Breast epithelium (tissue), 3 donors: ENCODE results near the gene SPIB.

Experiments used
- POLR2A ChIP-seq: fragments of 450-650 bp; IDR thresholded peaks from one replicate; pipeline ENCODE4 v1.6.1; 2016; ENCODE audit warnings: antibody characterized with exemption, mild to moderate bottlenecking, moderate library complexity
- POLR2AphosphoS5 ChIP-seq, 3 donors: sonication (generic); formaldehyde crosslinking; IDR thresholded peaks; one replicate each; pipeline ENCODE4 v1.6.1; 2017; ENCODE audit warnings: antibody characterized with exemption in 3 of 3
- TF ChIP-seq, protein P1 (sequence below), 3 donors: fragments of 450-650 bp; IDR thresholded peaks; one replicate each; pipeline ENCODE4 v1.5.1; 2016 to 2017; ENCODE audit warnings: antibody characterized with exemption in 3 of 3, mild to moderate bottlenecking in 3 of 3, moderate library complexity in 3 of 3

DNA sequence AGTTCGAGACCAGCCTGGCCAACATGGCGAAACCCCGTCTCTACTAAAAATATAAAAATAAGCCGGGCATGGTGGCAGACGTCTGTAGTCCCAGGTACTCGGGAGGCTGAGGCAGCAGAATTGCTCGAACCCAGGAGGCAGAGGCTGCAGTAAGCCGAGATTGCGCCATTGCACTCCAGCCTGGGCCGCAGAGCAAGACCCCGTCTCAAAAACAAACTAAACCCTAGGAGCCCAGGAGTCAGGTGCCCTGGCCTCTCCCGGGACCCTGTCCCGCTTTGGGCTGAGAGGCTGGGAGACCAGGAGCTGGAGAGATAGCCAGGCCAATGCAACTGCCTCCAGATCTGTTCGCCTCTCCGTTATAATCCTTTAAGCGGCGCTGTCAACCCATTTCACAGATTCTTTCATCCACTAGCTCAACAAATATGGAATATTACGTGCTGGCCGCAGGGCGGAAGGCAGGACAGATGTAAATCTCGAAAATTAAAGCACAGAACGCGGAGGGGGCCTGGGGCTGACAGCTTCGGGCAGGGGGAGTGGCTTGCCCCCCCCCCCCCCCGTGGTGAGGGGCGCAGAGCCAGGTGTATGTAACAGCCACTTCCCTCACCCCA is 8.7 kb downstream of the SPIB start:
- TF ChIP-seq, protein P1, sequence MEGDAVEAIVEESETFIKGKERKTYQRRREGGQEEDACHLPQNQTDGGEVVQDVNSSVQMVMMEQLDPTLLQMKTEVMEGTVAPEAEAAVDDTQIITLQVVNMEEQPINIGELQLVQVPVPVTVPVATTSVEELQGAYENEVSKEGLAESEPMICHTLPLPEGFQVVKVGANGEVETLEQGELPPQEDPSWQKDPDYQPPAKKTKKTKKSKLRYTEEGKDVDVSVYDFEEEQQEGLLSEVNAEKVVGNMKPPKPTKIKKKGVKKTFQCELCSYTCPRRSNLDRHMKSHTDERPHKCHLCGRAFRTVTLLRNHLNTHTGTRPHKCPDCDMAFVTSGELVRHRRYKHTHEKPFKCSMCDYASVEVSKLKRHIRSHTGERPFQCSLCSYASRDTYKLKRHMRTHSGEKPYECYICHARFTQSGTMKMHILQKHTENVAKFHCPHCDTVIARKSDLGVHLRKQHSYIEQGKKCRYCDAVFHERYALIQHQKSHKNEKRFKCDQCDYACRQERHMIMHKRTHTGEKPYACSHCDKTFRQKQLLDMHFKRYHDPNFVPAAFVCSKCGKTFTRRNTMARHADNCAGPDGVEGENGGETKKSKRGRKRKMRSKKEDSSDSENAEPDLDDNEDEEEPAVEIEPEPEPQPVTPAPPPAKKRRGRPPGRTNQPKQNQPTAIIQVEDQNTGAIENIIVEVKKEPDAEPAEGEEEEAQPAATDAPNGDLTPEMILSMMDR (IDR thresholded peaks at IDR 0.05) = no peak
- TF ChIP-seq POLR2AphosphoS5 (IDR thresholded peaks at IDR 0.05) (no peak), POLR2A (no peak)
